ENCODE data around the gene TXNDC11.

DNA sequence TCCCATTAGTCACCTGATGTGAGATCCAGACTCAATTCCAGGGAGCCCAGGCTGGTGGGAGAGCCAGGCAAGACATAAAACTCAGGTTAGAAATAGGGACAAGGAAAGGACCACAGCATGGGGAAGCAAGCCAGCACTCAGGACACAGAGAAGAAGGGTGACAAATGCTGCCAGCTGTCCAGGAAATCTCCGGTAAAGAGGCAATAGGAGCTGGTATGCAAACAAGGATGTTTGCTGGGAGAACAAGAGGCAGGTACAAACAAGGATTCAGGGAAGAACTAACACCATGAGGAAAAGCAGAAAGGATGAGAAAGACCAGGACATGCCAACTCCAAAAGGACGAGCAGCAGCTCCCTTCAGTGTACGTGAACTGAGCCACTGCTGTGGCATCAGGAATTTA lies 10.2 kb upstream of the TXNDC11 start:
- TF ChIP-seq POLR2A (IDR thresholded peaks at IDR 0.05; ENCODE audit: low read depth, low read length) (no peak), POLR2AphosphoS5 (IDR thresholded peaks at IDR 0.05; ENCODE audit: low read depth, low read length) (no peak), TAF1 (IDR thresholded peaks at IDR 0.05; ENCODE audit: borderline replicate concordance, low read depth, low read length) (no peak)
